Activated naive CD8-positive, alpha-beta T cell treated with anti-CD3 and anti-CD28 coated beads, Interleukin-2, amount 10 ng/mL, durations not matched to agents 7 days and 5 days (primary cell): ENCODE results near the gene XPO5. TPM values are rescaled to one million over a fixed set of nuclear protein-coding genes. Genes with fewer than 3 reads are reported as not detected.

Source experiments
- ATAC-seq: fragments of 150-1000 bp; cut with Tn5 transposase; one replicate; pipeline ENCODE4 v1.10.0; 2021; ENCODE audit warnings: low read depth, moderate library complexity
- POLR2A ChIA-PET: fragments of 350-600 bp; sonication (Branson Sonifier 250); formaldehyde crosslinking; loops from one replicate; lab custom pipeline; 2021; ENCODE audit warnings: antibody characterized with exemption; lab: Charles Lee
- DNase-seq: peaks from one replicate; pipeline ENCODE4 v3.0.0; 2021
- H3K27ac Mint-ChIP-seq: one replicate; pipeline ENCODE4 v1.8.0; 2022; ENCODE audit warnings: mild to moderate bottlenecking, mixed read lengths
- H3K27me3 Mint-ChIP-seq: one replicate; pipeline ENCODE4 v1.8.0; 2022; ENCODE audit warnings: mild to moderate bottlenecking, moderate library complexity, mixed read lengths
- H3K36me3 Mint-ChIP-seq: one replicate; pipeline ENCODE4 v1.8.0; 2021; ENCODE audit warnings: mild to moderate bottlenecking, mixed read lengths
- H3K4me1 Mint-ChIP-seq: one replicate; pipeline ENCODE4 v1.8.0; 2021; ENCODE audit warnings: mixed read lengths
- H3K4me3 Mint-ChIP-seq: one replicate; pipeline ENCODE4 v1.8.0; 2022; ENCODE audit warnings: mild to moderate bottlenecking, moderate library complexity, mixed read lengths
- H3K9me3 Mint-ChIP-seq: one replicate; pipeline ENCODE4 v1.8.0; 2021; ENCODE audit warnings: mixed read lengths
- total RNA-seq, 2 experiments: library from RNA; stranded (reverse); gene quantifications; one replicate each; pipeline ENCODE4 v1.2.3, GENCODE V29; 2021

Gene XPO5
- total RNA-seq, 2 experiments from 2014 or later = 46.1 to 47.0 TPM

DNA sequence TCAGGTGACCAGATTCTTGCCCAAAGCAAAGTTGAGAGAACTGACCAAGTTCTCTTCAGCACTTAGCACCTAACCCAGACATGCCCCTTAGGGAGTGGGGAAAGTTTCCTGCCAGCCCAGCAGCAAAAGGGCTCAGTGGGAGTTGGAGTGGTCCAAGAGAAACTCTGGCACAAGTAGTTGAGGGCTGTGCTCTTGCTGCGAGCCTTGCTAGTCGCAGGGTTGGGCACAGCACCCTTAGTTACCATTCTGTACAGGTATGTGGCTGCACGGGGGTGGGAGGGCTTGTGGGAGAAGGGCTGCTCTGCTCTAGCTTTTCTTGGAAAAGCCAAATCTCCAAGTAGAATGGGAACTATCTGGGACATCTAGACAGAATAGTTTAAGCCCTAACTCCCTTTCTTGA is 52.6 kb downstream of the XPO5 start:
- Mint-ChIP-seq H3K4me3 (no peak overlapping the region), H3K9me3 (no peaks in the 10 kb centered on the region), H3K36me3 (peaks cover 23% of the 10 kb centered on the region), H3K27ac (no peak overlapping the region), H3K4me1 (no peaks in the 10 kb centered on the region), H3K27me3 (no peaks in the 10 kb centered on the region)
- POLR2A ChIA-PET = no interaction called here
- ATAC-seq = no peak
- DNase-seq = no peak

DNA sequence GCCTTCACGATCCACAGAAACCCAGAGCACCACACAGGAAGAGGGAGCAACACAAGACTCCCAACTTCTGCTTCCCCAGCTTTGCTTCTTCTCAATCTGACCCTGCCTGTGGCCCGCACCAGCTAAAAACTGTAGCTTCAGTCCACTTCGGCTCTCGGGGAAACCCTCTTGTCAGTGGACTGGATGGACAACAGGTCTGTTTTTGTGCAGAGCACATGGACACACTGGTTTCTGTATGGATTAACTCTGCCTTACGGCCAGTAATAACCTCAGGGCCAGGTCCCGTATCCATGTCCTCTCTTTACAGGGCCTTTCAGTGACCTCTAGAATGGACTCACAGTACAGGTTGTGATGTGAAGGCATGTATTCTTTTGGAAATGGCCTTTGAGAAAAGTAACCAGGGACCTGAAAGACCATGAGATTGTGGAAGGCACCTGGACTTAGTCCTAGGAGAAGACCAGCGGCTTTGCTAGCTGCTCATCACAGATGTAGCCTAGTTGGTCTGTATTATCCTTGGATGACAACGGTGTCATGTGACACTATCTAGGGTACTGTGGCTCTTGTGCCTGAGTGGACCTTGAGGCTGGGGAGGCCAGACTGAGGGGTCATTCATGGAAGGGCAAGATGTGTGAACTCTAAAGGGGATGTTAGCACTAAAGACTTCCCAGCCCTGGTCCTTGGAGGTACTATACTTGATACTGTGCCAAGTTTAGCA is 53.1 kb downstream of the XPO5 start:
- Mint-ChIP-seq H3K27me3 (no peaks in the 10 kb centered on the region), H3K9me3 (no peaks in the 10 kb centered on the region), H3K4me1 (no peaks in the 10 kb centered on the region), H3K36me3 (peaks cover 20% of the 10 kb centered on the region), H3K4me3 (no peak overlapping the region), H3K27ac (no peak overlapping the region)
- no peak for ATAC-seq
- DNase-seq = no peak
- POLR2A ChIA-PET = no interaction called here

DNA sequence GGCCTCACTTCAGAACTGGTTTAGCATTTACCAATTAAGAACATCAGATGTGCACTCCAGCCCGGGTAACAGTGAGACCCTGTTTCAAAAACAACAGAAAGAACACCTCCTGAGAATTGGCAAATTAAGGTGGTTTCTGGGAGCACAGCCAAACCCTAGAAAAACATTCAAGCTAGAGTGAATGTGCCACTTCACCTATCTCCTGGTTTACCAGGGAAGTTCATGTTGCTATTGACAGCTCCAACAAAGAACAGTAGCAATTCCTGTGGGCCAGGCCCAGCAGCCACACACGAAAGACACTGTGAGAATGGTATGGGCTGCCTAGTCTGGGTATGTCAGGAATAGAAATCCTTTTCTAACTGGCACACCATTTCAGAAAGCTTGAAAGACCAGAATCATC is 54.0 kb downstream of the XPO5 start:
- ATAC-seq (no peak), DNase-seq (no peak)
- no peaks in the 10 kb centered on the region for H3K4me1 Mint-ChIP-seq
- peaks cover 13% of the 10 kb centered on the region for H3K36me3 Mint-ChIP-seq
- H3K27me3 Mint-ChIP-seq = no peaks in the 10 kb centered on the region
- H3K9me3 Mint-ChIP-seq = no peaks in the 10 kb centered on the region
- H3K4me3 Mint-ChIP-seq = no peak overlapping the region
- H3K27ac Mint-ChIP-seq = no peak overlapping the region
- POLR2A ChIA-PET = no interaction called here

DNA sequence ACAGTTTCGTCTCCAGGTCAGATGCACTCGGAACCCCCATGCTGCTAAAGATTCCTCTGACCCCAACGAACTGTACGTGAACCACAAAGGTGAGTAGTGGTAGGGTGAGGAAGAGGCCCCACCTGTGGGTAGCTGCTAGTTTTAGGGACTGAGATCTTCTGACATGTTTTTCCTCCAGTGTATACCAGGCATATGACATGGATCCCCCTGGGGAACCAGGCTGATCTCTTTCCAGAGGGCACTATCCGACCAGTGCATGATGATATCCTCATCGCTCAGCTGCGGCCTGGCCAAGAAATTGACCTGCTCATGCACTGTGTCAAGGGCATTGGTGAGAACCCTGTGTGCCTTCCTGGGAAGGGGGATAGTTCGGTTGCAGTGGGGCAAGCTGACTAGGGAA is 55.7 kb downstream of the XPO5 start:
- Mint-ChIP-seq H3K9me3 (no peaks in the 10 kb centered on the region), H3K27me3 (no peaks in the 10 kb centered on the region), H3K27ac (peak overlapping the region; percentile 22), H3K4me1 (peaks cover 9% of the 10 kb centered on the region), H3K36me3 (peaks cover 12% of the 10 kb centered on the region), H3K4me3 (no peak overlapping the region)
- POLR2A ChIA-PET = no interaction called here
- ATAC-seq (no peak), DNase-seq (no peak)

DNA sequence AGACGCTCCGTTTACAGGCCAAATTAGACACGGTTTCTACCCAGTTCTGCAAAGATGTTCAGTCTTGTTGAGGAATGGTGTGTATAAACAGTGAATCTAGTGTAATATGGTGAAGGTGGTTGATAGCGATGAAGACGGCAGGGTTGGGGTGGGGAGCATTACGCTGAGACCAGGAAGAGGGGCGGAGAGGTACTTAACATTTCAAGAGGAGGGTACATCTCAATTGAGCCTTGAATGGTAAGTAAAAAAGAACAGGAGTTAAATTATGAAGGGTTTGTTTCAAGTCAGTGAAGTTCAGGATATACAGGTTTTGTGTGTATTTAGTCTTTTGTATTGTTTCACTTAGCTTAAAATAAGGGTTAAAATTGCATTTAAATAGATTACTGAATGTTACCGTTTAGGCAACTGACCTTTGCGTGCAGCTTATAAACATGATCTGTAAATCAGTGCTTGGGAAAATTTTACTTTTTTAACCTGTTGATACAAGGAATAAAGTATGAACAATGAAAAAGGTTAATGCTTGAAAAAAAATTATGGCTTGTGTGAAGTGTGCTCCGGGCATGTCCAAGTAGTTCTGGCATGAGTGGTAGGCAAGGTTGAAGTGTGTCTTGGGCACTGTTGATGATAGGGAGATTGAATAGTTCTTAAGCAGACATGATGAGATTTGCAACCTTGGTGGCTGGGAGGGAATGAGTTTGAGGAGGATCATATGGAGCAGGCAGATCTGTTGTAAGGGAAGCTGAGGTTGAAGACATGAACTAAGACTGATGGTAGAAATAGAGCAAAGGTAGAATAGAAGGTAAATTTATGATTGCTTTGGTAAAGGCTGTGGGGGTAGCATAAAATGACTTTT is 58.1 kb downstream of the XPO5 start:
- no peak overlapping the region for H3K27ac Mint-ChIP-seq
- peaks cover 10% of the 10 kb centered on the region for H3K36me3 Mint-ChIP-seq
- POLR2A ChIA-PET = interaction anchor here (1.2 to 2.9 kb wide), 4 partner anchors 11 to 148 kb away, joined by 4 to 19 read pairs (median 8); partner anchors contain the start of genes GTPBP2 and ZNF318
- H3K9me3 Mint-ChIP-seq = no peaks in the 10 kb centered on the region
- no peaks in the 10 kb centered on the region for H3K27me3 Mint-ChIP-seq
- H3K4me1 Mint-ChIP-seq = peaks cover 17% of the 10 kb centered on the region
- DNase-seq (no peak), ATAC-seq (peak; percentile 3)
- no peak overlapping the region for H3K4me3 Mint-ChIP-seq

DNA sequence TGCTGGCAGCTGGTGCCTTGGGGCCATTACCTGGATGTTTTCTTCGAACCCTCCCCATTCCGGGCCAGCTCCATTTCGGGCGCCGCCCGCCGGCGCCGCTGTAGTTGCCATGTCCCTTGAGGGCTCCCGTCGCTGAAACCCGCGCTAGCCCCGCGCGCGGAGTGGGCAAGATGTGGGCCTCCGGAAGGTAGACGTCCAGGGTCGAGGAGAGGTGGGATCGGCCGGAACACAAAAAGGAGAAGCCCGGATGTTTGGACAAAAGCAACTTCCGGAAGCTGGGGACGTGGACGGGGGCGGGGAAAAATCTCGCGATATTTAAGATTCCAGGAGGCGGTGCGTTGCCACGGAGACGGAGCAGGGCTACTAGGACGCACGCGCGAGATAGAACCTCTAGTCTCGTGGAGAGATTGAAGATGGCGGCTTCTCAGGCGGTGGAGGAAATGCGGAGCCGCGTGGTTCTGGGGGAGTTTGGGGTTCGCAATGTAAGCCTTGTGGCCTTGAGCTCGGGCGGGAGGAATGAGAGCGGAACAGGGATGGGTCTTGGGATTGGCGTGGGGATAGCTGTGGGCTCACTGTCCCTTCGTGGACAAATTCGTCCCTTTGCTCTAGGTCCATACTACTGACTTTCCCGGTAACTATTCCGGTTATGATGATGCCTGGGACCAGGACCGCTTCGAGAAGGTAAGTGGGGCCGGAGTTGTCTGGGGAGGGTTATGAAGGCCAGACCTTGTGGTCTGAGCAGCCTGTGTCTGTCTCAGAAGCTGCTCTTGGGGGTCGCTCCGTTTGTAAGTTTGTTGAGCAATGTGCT is 58.9 kb downstream of the XPO5 start, which contains the start of the genes POLR1C and YIPF3:
Gene POLR1C (plus strand): TSS at position 393 of the 808 bp plus-strand sequence. CDS start 21 bp downstream, at position 414.
Gene YIPF3 (minus strand): TSS at position 230 of the 808 bp plus-strand sequence. CDS start 119 bp downstream, at position 111.
- peaks cover 10% of the 10 kb centered on the region for H3K36me3 Mint-ChIP-seq

DNA sequence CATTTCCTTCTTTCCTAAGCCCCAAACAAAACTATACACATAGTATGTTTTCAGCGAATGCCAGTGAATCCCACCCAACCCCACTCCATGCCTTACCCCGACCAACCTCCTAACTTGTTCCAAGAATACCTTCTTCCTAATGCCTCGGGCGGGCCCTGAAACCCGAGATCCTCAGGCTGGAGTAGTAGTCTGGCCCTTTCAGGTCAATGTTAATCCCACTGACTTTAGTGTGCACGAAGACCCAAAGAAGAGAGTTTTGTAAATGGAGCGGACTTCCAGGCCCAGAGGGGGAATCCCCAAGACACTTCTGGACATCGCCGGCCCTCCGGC is 59.5 kb downstream of the XPO5 start:
- peaks cover 13% of the 10 kb centered on the region for H3K36me3 Mint-ChIP-seq
- POLR2A ChIA-PET = interaction anchor here (0.9 to 2.9 kb wide), 6 partner anchors 9 to 734 kb away, joined by 4 to 19 read pairs (median 5); partner anchors contain the start of genes BICRAL, GTPBP2, POLH and XPO5
- no peak for ATAC-seq

More for the DNA sequence above, 58.9 kb downstream of the XPO5 start, which contains the start of the genes POLR1C and YIPF3:
- Mint-ChIP-seq H3K27ac (no peak within 1 kb of the TSS), H3K27me3 (no peaks in the 10 kb centered on the region), H3K4me1 (peaks cover 17% of the 10 kb centered on the region), H3K9me3 (no peaks in the 10 kb centered on the region), H3K4me3 (no peak within 1 kb of the TSS)
- DNase-seq (peak; percentile 91), ATAC-seq (peak; percentile 95)
- POLR2A ChIA-PET = interaction anchor here (0.7 to 2.9 kb wide), 8 partner anchors 10 to 735 kb away, joined by 3 to 19 read pairs (median 4); partner anchors contain the start of genes BICRAL, GTPBP2, POLH and XPO5

DNA sequence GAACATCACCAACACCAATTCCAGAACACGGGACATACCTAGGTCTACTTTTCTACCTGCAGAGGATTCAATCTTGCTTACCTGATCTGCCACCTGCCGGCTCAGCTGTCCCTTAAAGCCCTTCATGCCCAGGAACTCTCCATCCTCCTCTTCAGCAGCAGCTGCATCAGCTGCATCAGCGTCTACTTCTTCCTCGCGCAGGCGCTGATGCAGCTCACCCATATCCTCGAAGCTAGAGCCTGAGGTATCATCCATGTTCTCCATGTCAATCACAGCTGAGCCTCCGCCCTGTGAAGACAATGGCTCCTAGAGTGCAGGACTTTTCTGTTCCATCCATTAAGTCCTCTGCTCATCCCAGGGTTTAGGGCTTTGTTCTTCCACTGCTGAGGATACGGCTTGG is 60.0 kb downstream of the XPO5 start:
- Mint-ChIP-seq H3K27me3 (no peaks in the 10 kb centered on the region), H3K9me3 (no peaks in the 10 kb centered on the region), H3K36me3 (peaks cover 17% of the 10 kb centered on the region), H3K4me3 (no peak overlapping the region), H3K4me1 (peaks cover 17% of the 10 kb centered on the region), H3K27ac (no peak overlapping the region)
- POLR2A ChIA-PET = interaction anchor here (0.9 to 2.9 kb wide), 2 partner anchors 9 to 733 kb away, joined by 4 to 19 read pairs; partner anchors contain the start of gene BICRAL
- no peak for ATAC-seq
- DNase-seq = no peak

More for the DNA sequence above, 59.5 kb downstream of the XPO5 start:
- no peak for DNase-seq
- Mint-ChIP-seq H3K9me3 (no peaks in the 10 kb centered on the region), H3K27me3 (no peaks in the 10 kb centered on the region), H3K27ac (no peak overlapping the region), H3K4me1 (peaks cover 17% of the 10 kb centered on the region), H3K4me3 (no peak overlapping the region)

DNA sequence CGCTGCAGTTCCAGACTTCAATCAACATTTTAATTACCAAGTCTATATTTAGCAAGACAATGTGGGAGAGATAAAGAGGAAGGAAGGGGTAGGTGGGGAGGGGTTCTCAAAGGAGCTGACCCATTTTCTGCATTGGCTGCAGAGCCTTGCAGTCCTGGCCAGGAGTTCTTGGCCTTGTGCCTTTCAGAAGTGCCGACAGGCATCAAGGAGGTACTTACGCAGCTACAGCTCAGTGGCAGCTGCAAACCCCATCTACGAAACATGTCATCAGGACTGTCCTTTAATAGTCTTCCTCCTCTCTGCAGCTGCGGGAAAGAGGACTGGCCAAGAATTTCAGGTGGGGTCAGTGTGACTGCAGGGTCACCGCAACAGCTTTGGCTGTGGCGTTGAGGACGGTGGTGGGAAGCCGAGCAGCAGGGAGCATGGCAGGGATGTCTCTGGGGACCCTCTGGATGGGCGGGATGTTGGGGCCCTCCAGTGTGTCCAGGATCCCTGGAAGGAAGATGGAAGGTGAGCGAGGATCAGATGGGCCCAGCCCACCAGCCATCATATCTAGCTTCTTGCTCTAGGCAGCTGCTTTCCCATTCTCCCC is 63.9 kb downstream of the XPO5 start:
- Mint-ChIP-seq H3K27me3 (peaks cover 18% of the 10 kb centered on the region), H3K4me1 (peaks cover 21% of the 10 kb centered on the region), H3K4me3 (no peak overlapping the region), H3K36me3 (peaks cover 19% of the 10 kb centered on the region), H3K27ac (no peak overlapping the region), H3K9me3 (no peaks in the 10 kb centered on the region)
- ATAC-seq (no peak), DNase-seq (no peak)
- POLR2A ChIA-PET = interaction anchor here (0.6 kb wide), 2 partner anchors 18 to 284 kb away, joined by 3 read pairs; no protein-coding TSS in a partner anchor

DNA sequence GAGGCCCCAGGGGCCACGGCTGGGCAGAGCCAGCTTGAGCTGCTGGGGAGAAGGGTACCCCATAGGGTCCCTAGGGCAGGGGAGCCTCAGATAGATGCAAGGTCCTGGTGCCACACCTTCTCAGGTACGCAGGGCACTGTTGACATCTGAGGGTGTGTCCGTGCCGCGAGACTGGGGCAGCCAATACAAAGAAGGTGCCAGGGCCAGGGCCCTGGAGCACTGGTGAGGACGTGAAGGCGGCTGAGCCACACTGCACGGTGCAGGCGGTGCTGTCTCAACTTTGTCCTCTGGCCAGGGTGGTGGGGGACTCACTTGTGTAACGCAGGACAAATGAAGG is 65.0 kb downstream of the XPO5 start:
- peaks cover 18% of the 10 kb centered on the region for H3K4me1 Mint-ChIP-seq
- DNase-seq = no peak
- H3K36me3 Mint-ChIP-seq = peaks cover 19% of the 10 kb centered on the region
- peaks cover 18% of the 10 kb centered on the region for H3K27me3 Mint-ChIP-seq
- POLR2A ChIA-PET = interaction anchor here (0.7 kb wide), 1 partner anchor 162 kb away, joined by 3 read pairs; no protein-coding TSS in a partner anchor
- H3K9me3 Mint-ChIP-seq = no peaks in the 10 kb centered on the region
- ATAC-seq = no peak
- no peak overlapping the region for H3K27ac Mint-ChIP-seq
- no peak overlapping the region for H3K4me3 Mint-ChIP-seq

DNA sequence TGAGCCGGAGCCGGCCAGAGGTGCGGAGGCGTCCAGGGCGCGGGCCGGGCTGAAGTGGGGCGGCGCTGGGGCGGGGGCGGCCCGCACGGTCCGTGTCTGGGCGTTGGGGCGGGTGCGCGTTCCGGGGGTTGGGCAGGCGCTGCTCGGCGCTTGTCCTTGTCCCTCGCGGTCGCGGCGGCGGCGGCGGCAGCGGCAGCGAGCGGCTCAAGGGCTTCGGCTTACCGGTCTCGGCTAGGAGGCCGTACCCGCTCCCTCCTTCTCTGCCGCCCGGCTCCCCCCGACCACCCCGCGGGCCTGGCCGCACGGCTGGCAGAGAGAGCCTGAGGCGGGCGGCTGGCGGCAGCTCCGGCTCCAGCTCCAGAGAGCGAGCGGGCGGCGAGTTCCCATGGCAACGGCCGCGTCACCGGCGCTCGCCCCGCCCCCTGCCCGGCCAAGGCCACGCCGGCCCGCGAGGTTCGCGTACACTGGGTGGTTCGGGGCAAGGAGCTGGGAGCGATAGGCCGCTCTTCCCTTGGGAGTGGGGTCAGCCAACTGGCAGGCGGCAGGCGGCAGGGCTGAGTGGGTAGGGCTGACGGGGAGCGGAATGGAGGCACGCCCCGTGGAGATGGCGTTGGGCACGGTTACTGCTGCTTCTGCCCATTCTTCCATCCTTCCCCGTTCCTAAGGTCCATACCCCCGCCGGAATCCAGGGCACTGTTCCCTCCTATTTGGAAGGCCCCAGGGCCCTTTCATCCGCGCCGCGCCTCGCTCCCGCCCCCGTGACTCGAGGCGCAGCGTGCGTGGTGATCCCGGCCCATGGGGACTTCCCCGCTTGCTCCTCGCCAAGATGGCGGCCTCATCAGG is 65.6 kb downstream of the XPO5 start, which contains the start of gene LRRC73:
Gene LRRC73 (minus strand): TSS at position 363 of the 843 bp plus-strand sequence. CDS start 561 bp downstream, outside the sequence.
- POLR2A ChIA-PET = interaction anchor here (0.6 to 1.2 kb wide), 6 partner anchors 12 to 286 kb away, joined by 3 to 5 read pairs (median 3); partner anchors contain the start of gene DNPH1
- DNase-seq (peak; percentile 88), ATAC-seq (peak; percentile 66)
- Mint-ChIP-seq H3K27ac (no peak within 1 kb of the TSS), H3K27me3 (peaks cover 18% of the 10 kb centered on the region), H3K4me3 (peak within 1 kb of the TSS; percentile 86), H3K4me1 (peaks cover 16% of the 10 kb centered on the region), H3K9me3 (no peaks in the 10 kb centered on the region), H3K36me3 (peaks cover 17% of the 10 kb centered on the region)
